ENCODE results near the gene RPTOR.

DNA sequence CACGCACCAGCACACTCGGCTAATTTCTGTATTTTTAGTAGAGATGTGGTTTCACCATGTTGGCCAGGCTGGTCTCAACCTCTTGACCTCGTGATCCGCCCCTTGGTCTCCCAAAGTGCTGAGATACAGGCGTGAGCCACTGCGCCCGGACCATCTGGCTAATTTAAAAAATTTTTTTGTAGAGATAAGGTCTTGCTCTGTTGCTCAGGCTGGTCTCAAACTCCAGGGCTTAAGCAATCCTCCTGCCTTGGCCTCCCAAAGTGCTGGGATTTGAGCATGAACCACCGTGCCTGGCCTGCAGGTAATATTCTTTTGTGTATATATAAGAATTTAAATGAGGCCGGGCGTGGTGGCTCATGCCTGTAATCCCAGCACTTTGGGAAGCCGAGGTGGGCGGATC, 115.0 kb downstream of the RPTOR start:
- TF ChIP-seq, protein P1, sequence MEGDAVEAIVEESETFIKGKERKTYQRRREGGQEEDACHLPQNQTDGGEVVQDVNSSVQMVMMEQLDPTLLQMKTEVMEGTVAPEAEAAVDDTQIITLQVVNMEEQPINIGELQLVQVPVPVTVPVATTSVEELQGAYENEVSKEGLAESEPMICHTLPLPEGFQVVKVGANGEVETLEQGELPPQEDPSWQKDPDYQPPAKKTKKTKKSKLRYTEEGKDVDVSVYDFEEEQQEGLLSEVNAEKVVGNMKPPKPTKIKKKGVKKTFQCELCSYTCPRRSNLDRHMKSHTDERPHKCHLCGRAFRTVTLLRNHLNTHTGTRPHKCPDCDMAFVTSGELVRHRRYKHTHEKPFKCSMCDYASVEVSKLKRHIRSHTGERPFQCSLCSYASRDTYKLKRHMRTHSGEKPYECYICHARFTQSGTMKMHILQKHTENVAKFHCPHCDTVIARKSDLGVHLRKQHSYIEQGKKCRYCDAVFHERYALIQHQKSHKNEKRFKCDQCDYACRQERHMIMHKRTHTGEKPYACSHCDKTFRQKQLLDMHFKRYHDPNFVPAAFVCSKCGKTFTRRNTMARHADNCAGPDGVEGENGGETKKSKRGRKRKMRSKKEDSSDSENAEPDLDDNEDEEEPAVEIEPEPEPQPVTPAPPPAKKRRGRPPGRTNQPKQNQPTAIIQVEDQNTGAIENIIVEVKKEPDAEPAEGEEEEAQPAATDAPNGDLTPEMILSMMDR (IDR thresholded peaks at IDR 0.05; ENCODE audit: insufficient read depth, low read depth, low read length): no peak
- TF ChIP-seq EZH2 (IDR thresholded peaks at IDR 0.05; ENCODE audit: insufficient read depth, low read length): no peak
